HUDEP-2 (cell line): ENCODE data around the gene DLK2.
A peak's percentile ranks its signal among the peaks of the same experiment; 100 is the strongest.

Source experiments
- DNase-seq, 76 experiments: peaks; one replicate each; lab custom pipeline; 2025; ENCODE audit not compliant: unreplicated experiment in 76 of 76; lab: John Stamatoyannopoulos, UW

The DLK2 gene

GRCh38 chr6:43454696-43455530 lies 435 bp downstream of the DLK2 start:
- DNase-seq = peak in 23 of 76 experiments; percentile 19 to 83 (median 52)

- peak in 56 of 76 experiments; percentile 20 to 84 (median 70) for DNase-seq
Measured at GRCh38 chr6:43454290-43454695, 1.1 kb downstream of the DLK2 start.

GRCh38 chr6:43453831-43454230 lies 1.5 kb downstream of the DLK2 start:
- no peak for DNase-seq

DNA sequence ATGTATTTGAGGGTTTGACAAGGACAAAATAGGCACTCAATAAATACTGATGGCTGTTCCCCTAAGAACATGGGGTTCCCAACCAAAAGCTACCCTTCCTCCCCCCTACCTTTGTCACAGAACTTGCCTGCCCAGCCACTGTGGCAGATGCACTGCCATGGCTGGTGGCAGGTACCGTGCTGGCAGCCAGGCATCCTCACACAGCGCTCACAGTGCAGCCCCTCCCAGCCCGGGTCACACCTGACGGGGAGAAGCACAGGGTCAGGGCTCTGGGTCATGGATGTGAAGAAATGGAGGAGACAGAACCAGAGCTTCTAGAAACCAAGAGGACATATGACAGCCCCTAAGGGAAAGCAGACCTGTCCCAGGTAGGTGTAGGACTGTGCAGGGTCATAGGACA lies 2.5 kb downstream of the DLK2 start:
- DNase-seq = no peak

- no peak for DNase-seq
Measured at GRCh38 chr6:43451939-43452338, 3.4 kb downstream of the DLK2 start.

DNA sequence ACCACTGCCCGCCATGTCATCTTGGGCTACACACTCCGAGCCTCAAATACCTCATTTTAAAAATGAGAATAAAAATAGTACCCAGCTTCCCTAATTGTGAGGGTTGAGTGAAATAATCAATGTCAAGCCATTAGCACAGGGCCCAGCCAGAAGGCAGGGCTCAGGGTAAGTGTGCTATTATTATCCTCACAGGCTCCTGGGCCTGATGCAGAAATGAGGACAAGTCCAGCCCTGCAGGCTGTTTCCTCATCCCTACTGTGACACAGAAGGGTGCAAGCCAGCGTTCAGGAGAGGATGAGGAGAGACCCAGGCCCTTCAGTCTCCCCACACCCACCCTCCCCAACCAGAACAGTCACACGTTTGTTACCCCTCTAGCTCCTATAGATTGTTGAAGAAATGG lies 4.0 kb downstream of the DLK2 start:
- no peak for DNase-seq

DNA sequence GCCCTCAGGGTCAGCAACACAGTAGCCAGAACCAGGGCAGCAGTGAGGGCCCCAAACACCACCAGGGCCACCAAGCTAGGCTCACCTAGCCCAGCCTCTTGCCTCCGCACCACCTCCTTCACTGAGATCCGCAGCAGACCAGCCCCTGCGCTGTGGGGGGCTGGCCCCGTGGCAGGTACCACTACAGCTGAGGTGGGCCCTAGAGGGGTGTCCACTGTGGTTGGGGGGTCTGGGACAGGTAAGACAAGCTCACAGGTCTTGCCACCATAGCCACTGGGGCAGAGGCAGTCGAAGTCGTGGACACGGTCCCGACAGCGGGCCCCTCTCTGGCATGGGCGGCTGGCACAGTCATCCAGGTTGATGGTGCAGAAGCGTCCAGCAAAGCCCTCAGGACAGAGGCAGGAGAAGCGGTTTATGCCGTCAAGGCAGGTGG lies 4.6 kb downstream of the DLK2 start:
- DNase-seq = no peak

GRCh38 chr6:43448916-43449315 lies 6.4 kb downstream of the DLK2 start:
- DNase-seq = no peak

GRCh38 chr6:43447604-43448003 lies 7.7 kb downstream of the DLK2 start:
- no peak for DNase-seq

DNA sequence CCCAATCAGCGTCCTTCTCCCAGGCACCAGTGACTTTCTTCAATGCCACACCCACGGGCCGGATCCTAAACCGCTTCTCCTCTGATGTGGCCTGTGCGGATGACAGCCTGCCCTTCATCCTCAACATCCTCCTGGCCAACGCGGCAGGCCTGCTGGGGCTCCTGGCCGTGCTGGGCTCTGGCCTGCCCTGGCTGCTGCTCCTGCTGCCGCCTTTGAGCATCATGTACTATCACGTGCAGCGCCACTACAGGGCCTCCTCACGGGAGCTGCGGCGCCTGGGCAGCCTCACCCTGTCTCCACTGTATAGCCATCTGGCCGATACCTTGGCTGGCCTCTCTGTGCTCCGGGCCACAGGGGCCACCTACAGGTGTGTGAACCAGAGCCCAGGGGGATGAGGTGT lies 9.8 kb downstream of the DLK2 start:
- DNase-seq = no peak

- no peak for DNase-seq
Measured at GRCh38 chr6:43444582-43444981, 10.8 kb downstream of the DLK2 start.

DNA sequence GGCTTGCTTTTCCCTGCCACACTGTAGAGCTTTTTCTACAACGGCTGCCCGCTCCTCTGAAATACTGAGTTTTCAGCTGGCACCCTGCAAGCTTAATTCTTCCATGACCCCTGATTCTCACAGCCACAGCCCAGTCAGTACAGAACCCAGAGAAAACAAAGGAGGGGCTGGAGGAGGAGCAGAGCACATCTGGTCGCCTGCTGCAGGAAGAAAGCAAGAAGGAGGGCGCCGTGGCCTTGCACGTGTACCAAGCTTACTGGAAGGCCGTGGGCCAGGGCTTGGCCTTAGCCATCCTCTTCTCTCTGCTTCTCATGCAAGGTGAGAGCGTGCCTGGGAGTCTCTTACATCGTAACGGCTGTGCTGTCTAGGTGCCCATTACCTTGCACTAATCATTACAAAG lies 11.3 kb downstream of the DLK2 start:
- DNase-seq = no peak

- DNase-seq = no peak
Measured at GRCh38 chr6:43442935-43443334, 12.4 kb downstream of the DLK2 start.

- DNase-seq = no peak
Measured at GRCh38 chr6:43437700-43438099, 17.6 kb downstream of the DLK2 start.

GRCh38 chr6:43436577-43437282 lies 18.6 kb downstream of the DLK2 start:
- DNase-seq = peak in 3 of 76 experiments; percentile 9 to 15 (median 10)

GRCh38 chr6:43435682-43436437 lies 19.5 kb downstream of the DLK2 start:
- DNase-seq = no peak

DNA sequence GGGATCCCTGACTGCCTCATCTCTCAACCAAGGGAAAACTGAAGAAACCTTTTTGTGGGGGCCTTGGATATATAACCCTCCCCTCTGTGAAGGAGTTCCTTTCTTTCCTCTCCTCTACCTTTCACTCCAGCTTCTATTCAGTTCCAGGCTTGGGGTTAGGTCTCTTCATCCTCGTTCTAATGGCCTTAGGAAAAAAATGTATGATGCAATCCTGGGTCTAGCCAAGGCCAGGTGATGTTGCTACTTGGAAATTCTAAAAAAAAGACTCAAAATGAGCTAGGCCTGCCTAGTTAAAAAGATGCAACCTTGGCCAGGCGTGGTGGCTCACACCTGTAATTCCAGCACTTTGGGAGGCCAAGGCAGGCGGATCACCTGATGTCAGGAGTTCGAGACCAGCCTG lies 20.4 kb downstream of the DLK2 start:
- no peak for DNase-seq

GRCh38 chr6:43434001-43434840 lies 21.1 kb downstream of the DLK2 start:
- DNase-seq = no peak

GRCh38 chr6:43433148-43433547 lies 22.2 kb downstream of the DLK2 start:
- DNase-seq = no peak
